Esophagus muscularis mucosa (tissue), 4 donors: Measurements from ENCODE around the gene MACROD2. TPM values are rescaled to one million over a fixed set of nuclear protein-coding genes. Genes with fewer than 3 reads are reported as not detected.

Experiments used
- DNase-seq: peaks from one replicate; pipeline ENCODE4 v3.0.0-alpha.2; 2017; ENCODE audit errors: extremely low spot score
- H3K27ac ChIP-seq, 4 donors: fragments of 200-600 bp; sonication (generic); replicated peaks in 1 of 4; 1 replicate in 3 of 4; 2 replicates in 1 of 4; pipeline ENCODE4 v1.5.1; 2016 to 2019; ENCODE audit warnings: mild to moderate bottlenecking in 1 of 4
- H3K27me3 ChIP-seq, 4 donors: fragments of 200-600 bp; sonication (generic); one replicate each; pipeline versions ENCODE4 v1.5.1 to v1.6.0; 2016 to 2019
- H3K36me3 ChIP-seq, 4 donors: fragments of 200-600 bp; sonication (generic); one replicate each; pipeline ENCODE4 v1.5.1; 2016 to 2019
- H3K4me1 ChIP-seq, 4 donors: fragments of 200-600 bp; sonication (generic); one replicate each; pipeline ENCODE4 v1.5.1; 2016 to 2019
- H3K4me3 ChIP-seq, 4 donors: fragments of 200-600 bp; sonication (generic); 1 replicate in 2 of 4; 2 replicates in 2 of 4; pipeline ENCODE4 v1.5.1; 2016 to 2019; ENCODE audit warnings: mild to moderate bottlenecking in 4 of 4, moderate library complexity in 1 of 4
- H3K9me3 ChIP-seq, 4 donors: fragments of 200-600 bp; sonication (generic); 1 replicate in 3 of 4; 2 replicates in 1 of 4; pipeline ENCODE4 v1.5.1; 2016 to 2019
- CTCF ChIP-seq, 3 experiments: fragments of 200-600 bp in 2 of 3; fragments of 450-650 bp in 1 of 3; sonication (generic) in 2 of 3; IDR thresholded peaks; one replicate each; pipeline ENCODE4 v1.5.1; 2017 to 2019; ENCODE audit warnings: antibody characterized with exemption in 3 of 3, mild to moderate bottlenecking in 2 of 3, moderate library complexity in 1 of 3
- EP300 ChIP-seq: sonication (generic); formaldehyde crosslinking; IDR thresholded peaks from one replicate; pipeline ENCODE4 v1.6.1; 2017; ENCODE audit warnings: antibody characterized with exemption
- POLR2A ChIP-seq: fragments of 450-650 bp; IDR thresholded peaks from one replicate; pipeline ENCODE4 v1.6.1; 2017; ENCODE audit warnings: antibody characterized with exemption, moderate library complexity, mild to moderate bottlenecking, low read depth
- POLR2AphosphoS5 ChIP-seq, 2 donors: sonication (generic); formaldehyde crosslinking; IDR thresholded peaks; one replicate each; pipeline ENCODE4 v1.6.1; 2017; ENCODE audit warnings: antibody characterized with exemption in 2 of 2
- WGBS: methylation state at CpG from one replicate; pipeline ENCODE4 v1.1.5; 2018; 5-methylcytosine and 5-hydroxymethylcytosine counted together
- intact Hi-C: fragments of 100-400 bp; cut with DNase I; formaldehyde crosslinking; loops from one replicate; pipeline ENCODE4 v1.15.1; 2023
- total RNA-seq, 4 donors: library from RNA; depleted of rRNA; stranded (reverse); fragments of >200 nt; gene quantifications; one replicate each; pipeline versions ENCODE4 v1.1.0 to v1.2.1, GENCODE V29; 2016

MACROD2 gene
- total RNA-seq, 4 donors from 2014 or later: 1.4 to 3.6 (median 2.6) TPM

DNA sequence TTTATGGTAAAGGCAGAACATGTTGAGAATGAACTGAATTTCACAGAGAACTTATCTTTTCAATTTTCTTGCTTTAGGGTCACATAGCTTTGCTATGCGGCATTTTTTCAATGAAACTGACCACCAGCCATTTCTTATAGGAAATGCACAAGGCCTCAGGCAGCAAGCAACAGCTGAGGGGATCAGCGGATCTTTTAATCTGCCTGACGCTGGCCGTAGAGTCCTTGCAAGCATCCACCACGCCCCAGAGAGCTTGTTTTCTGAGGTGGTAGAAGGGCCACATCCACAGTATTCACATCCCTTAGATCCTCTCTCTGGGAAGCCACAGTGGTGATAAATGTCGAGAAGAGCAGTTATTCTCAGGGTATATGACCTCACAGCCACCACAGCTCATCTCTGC lies 307.8 kb downstream of the MACROD2 start:
- no peak for TF ChIP-seq POLR2A
- TF ChIP-seq EP300: no peak
- no peak for TF ChIP-seq POLR2AphosphoS5 (IDR thresholded peaks at IDR 0.05)
- TF ChIP-seq CTCF (IDR thresholded peaks at IDR 0.05): no peak
- WGBS: 85% methylated on average over 6 of the region's 6 CpGs
- H3K36me3 ChIP-seq: no peaks in the 10 kb centered on the region

GRCh38 chr20:14303651-14304050 lies 308.3 kb downstream of the MACROD2 start:
- TF ChIP-seq POLR2A (no peak), CTCF (IDR thresholded peaks at IDR 0.05) (no peak), EP300 (no peak), POLR2AphosphoS5 (IDR thresholded peaks at IDR 0.05) (no peak)
- intact Hi-C loops: no loop called here
- no peak overlapping the region for H3K4me3 ChIP-seq
- no peak for DNase-seq
- H3K9me3 ChIP-seq: peaks cover 0 to 6% (median 0%) of the 10 kb centered on the region in 4 donors
- no peaks in the 10 kb centered on the region for H3K27me3 ChIP-seq
- no peak overlapping the region for H3K27ac ChIP-seq
- H3K36me3 ChIP-seq: no peaks in the 10 kb centered on the region
- H3K4me1 ChIP-seq: no peaks in the 10 kb centered on the region

More for the DNA sequence above, 307.8 kb downstream of the MACROD2 start:
- Histone ChIP-seq H3K4me1 (no peaks in the 10 kb centered on the region), H3K27ac (no peak overlapping the region), H3K27me3 (no peaks in the 10 kb centered on the region), H3K9me3 (peaks cover 0 to 6% (median 0%) of the 10 kb centered on the region in 4 donors), H3K4me3 (no peak overlapping the region)
- DNase-seq: no peak
- intact Hi-C loops: no loop called here

DNA sequence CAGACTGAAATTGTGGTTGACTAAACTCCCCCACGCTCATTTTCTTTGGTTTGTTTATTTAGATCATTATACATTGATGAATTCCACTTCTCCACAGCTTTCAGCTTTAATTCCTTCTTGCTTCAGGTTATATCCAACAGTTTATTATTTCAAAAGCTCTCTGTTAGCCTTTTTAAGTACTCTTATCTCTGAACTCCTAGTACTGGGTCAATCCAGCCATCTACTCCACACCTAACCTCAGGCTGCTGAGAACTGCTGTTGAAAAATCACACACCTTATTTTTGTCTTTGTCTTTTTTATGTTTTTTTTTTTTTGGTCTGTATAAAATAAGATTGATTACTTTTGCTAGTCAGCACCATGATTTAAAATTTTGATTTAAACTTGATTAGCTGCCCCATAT lies 309.2 kb downstream of the MACROD2 start:
- Histone ChIP-seq H3K27me3 (no peaks in the 10 kb centered on the region), H3K9me3 (peaks cover 0 to 6% (median 0%) of the 10 kb centered on the region in 4 donors), H3K27ac (no peak overlapping the region), H3K4me1 (no peaks in the 10 kb centered on the region), H3K4me3 (no peak overlapping the region), H3K36me3 (no peaks in the 10 kb centered on the region)
- intact Hi-C loops: no loop called here
- DNase-seq: no peak
- WGBS: 72% methylated on average over 1 of the region's 1 CpG
- TF ChIP-seq EP300: no peak

- H3K4me1 ChIP-seq: no peaks in the 10 kb centered on the region
These were observed 312.6 kb downstream of the MACROD2 start for GRCh38 chr20:14307956-14308355.

DNA sequence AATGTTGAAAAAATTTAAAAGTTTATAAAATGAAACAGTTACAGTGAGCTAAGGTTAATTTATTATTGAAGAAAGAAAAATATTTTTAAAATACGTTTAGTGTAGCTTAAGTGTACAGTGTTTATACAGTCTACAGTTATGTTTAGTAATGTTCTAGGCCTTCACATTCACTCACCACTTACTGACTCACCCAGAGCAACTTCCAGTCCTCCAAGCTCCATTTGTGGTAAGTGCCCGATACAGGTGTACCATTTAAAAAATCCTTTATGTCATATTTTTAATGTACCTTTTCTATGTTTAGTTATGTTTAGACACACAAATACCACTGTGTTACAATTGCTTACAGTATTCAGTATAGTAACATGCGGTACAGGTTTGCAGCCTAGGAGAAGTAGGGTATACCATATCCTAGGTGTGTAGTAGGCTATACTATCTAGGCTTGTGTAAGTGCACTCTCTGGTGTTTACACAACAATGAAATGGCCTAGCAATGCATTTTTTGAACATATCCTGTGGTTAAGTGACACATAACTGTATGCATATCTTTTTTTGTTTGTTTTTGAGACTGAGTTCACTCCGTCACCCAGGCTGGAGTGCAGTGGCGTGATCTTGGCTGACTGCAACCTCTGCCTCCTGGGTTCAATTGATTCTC lies 315.8 kb downstream of the MACROD2 start:
- intact Hi-C loops: no loop called here
- Histone ChIP-seq H3K27me3 (no peaks in the 10 kb centered on the region), H3K4me1 (peaks cover 0 to 10% (median 6%) of the 10 kb centered on the region in 4 donors), H3K27ac (no peak overlapping the region), H3K9me3 (no peaks in the 10 kb centered on the region), H3K36me3 (no peaks in the 10 kb centered on the region), H3K4me3 (no peak overlapping the region)
- 75% methylated on average over 5 of the region's 5 CpGs for WGBS
- DNase-seq: no peak
- no peak for TF ChIP-seq POLR2AphosphoS5 (IDR thresholded peaks at IDR 0.05)
- no peak for TF ChIP-seq CTCF (IDR thresholded peaks at IDR 0.05)
- no peak for TF ChIP-seq POLR2A
- TF ChIP-seq EP300: no peak

More at GRCh38 chr20:14307956-14308355, 312.6 kb downstream of the MACROD2 start:
- Histone ChIP-seq H3K4me3 (no peak overlapping the region), H3K9me3 (no peaks in the 10 kb centered on the region), H3K36me3 (no peaks in the 10 kb centered on the region), H3K27ac (no peak overlapping the region), H3K27me3 (no peaks in the 10 kb centered on the region)
- 80% methylated on average over 2 of the region's 2 CpGs for WGBS
- intact Hi-C loops: no loop called here
- no peak for DNase-seq
- TF ChIP-seq POLR2A: no peak

GRCh38 chr20:14312001-14312400 lies 316.7 kb downstream of the MACROD2 start:
- Histone ChIP-seq H3K4me3 (no peak overlapping the region), H3K27ac (no peak overlapping the region), H3K4me1 (peaks cover 0 to 10% (median 6%) of the 10 kb centered on the region in 4 donors), H3K9me3 (no peaks in the 10 kb centered on the region), H3K27me3 (no peaks in the 10 kb centered on the region), H3K36me3 (no peaks in the 10 kb centered on the region)
- intact Hi-C loops: no loop called here
- no peak for TF ChIP-seq EP300
- no peak for TF ChIP-seq POLR2AphosphoS5 (IDR thresholded peaks at IDR 0.05)
- no peak for TF ChIP-seq POLR2A
- TF ChIP-seq CTCF (IDR thresholded peaks at IDR 0.05): no peak
- WGBS: 85% methylated on average over 2 of the region's 2 CpGs
- DNase-seq: no peak
